Spleen (tissue), 11 donors: ENCODE results near the gene RBM4. TPM values are rescaled to one million over a fixed set of nuclear protein-coding genes. Genes with fewer than 3 reads are reported as not detected.

Experiments used
- DNase-seq: peaks from one replicate; pipeline ENCODE4 v3.0.0-alpha.2; 2020
- H3K27ac ChIP-seq, 8 donors: fragments of 200-600 bp; sonication (generic) in 7 of 8; 1 replicate in 4 of 8; 2 replicates in 4 of 8; pipeline versions ENCODE4 v1.5.0 to v1.8.0; 2016 to 2021; ENCODE audit warnings: inconsistent platforms in 4 of 8, mild to moderate bottlenecking in 4 of 8, moderate library complexity in 1 of 8
- H3K27me3 ChIP-seq, 7 donors: fragments of 200-600 bp; sonication (generic) in 6 of 7; replicated peaks in 1 of 7; 1 replicate in 4 of 7; 2 replicates in 3 of 7; pipeline versions ENCODE4 v1.5.0 to v1.8.0; 2016 to 2021; ENCODE audit warnings: inconsistent platforms in 3 of 7, mild to moderate bottlenecking in 1 of 7
- H3K36me3 ChIP-seq, 6 donors: fragments of 200-600 bp; sonication (generic) in 5 of 6; 1 replicate in 4 of 6; 2 replicates in 2 of 6; pipeline versions ENCODE4 v1.5.0 to v1.8.0; 2016 to 2021; ENCODE audit warnings: inconsistent platforms in 2 of 6
- H3K4me1 ChIP-seq, 6 donors: fragments of 200-600 bp; sonication (generic) in 5 of 6; 1 replicate in 3 of 6; 2 replicates in 3 of 6; pipeline versions ENCODE4 v1.5.0 to v1.8.0; 2016 to 2021; ENCODE audit warnings: inconsistent platforms in 3 of 6
- H3K4me3 ChIP-seq, 8 donors: fragments of 200-600 bp; sonication (generic) in 7 of 8; 1 replicate in 4 of 8; 2 replicates in 4 of 8; pipeline versions ENCODE4 v1.5.0 to v1.8.0; 2016 to 2021; ENCODE audit warnings: inconsistent platforms in 4 of 8, mild to moderate bottlenecking in 4 of 8, moderate library complexity in 2 of 8
- H3K9me3 ChIP-seq, 8 donors: fragments of 200-600 bp; sonication (generic) in 7 of 8; 1 replicate in 4 of 8; 2 replicates in 4 of 8; pipeline versions ENCODE4 v1.5.0 to v1.8.0; 2016 to 2021; ENCODE audit warnings: inconsistent platforms in 4 of 8
- POLR2A ChIP-seq, 3 donors: fragments of 450-650 bp; IDR thresholded peaks; one replicate each; pipeline ENCODE4 v1.5.1; 2017; ENCODE audit warnings: antibody characterized with exemption in 3 of 3, mild to moderate bottlenecking in 1 of 3
- POLR2AphosphoS5 ChIP-seq, 3 donors: sonication (generic); formaldehyde crosslinking; IDR thresholded peaks; one replicate each; pipeline ENCODE4 v1.5.1; 2017; ENCODE audit warnings: antibody characterized with exemption in 3 of 3
- WGBS, 5 donors: extraction: QIAGEN DNeasy Blood & Tissue Kit in 3 of 5; methylation state at CpG; one replicate each; pipeline versions ENCODE4 v1.1.5 to v1.1.7; 2013 to 2018; 5-methylcytosine and 5-hydroxymethylcytosine counted together
- intact Hi-C: fragments of 100-400 bp; cut with DNase I; formaldehyde crosslinking; loops from one replicate; pipeline ENCODE4 v1.15.0; 2023; ENCODE audit warnings: low total_unique reads
- polyA plus RNA-seq, 3 donors: library from polyadenylated mRNA; stranded (reverse); fragments of 200-250 nt; gene quantifications; one replicate each; pipeline ENCODE4 v1.2.1, GENCODE V29; 2013
- total RNA-seq, 7 donors: library from RNA; depleted of rRNA in 3 of 7; stranded (reverse); fragments of >200 nt in 3 of 7; fragmentation: NEBNext Ultra II Directional in 4 of 7; extraction: Animal tissue kit (Norgen Biotek cat#: 25700) in 4 of 7; gene quantifications; one replicate each; pipeline versions ENCODE4 v1.1.0 to v1.2.1, GENCODE V29; 2016 to 2021
- TF ChIP-seq, protein P1 (sequence below), 11 experiments: fragments of 200-600 bp in 7 of 11; fragments of 450-650 bp in 4 of 11; sonication (generic) in 4 of 11; IDR thresholded peaks in 8 of 11; conservative IDR thresholded peaks in 3 of 11; 1 replicate in 7 of 11; 2 replicates in 4 of 11; pipeline versions ENCODE4 v1.4.0 to v1.8.0; 2016 to 2021; ENCODE audit warnings: antibody characterized with exemption in 11 of 11, inconsistent platforms in 4 of 11, mild to moderate bottlenecking in 1 of 11
- donor health status: healthy with polysubstance abuse.
- donor health status: DM: no; HTN: no; CAD: no; lungs with moderate emphysema.
- donor health status: DM: no; HTN: no; CAD: no.
- donor health status: Bipolar disorder and iron deficiency.
- donor health status: healthy.
- donor health status: DM: no; HTN: no; CAD: no.
- donor health status: DM: yes; HTN: yes; CAD: no.

Gene RBM4
- total and polyA plus RNA-seq, 10 donors, result 70.1 to 139 (median 126) TPM

DNA sequence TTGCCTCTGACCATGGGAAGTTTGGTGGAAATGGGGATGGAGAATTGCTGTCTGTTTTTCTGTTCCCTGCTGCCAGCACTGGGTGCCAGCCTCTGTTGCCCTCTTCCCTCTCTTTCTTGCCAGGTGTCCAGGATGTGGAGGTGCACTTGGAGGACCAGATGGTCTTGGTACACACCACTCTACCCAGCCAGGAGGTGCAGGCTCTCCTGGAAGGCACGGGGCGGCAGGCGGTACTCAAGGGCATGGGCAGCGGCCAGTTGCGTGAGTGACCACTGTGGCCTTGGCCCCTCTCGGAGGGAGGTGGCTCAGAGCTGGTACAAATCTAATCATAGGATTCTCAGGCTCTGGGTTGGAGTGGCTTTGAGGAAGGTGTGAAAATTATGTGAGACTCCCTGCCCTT, 39.5 kb upstream of the RBM4 start:
- Histone ChIP-seq H3K36me3 (peaks cover 0 to 50% (median 14%) of the 10 kb centered on the region in 6 donors), H3K27ac (peak overlapping the region in 1 of 8 donors; percentile 5), H3K9me3 (no peaks in the 10 kb centered on the region), H3K27me3 (no peaks in the 10 kb centered on the region), H3K4me1 (peaks cover 5 to 50% (median 39%) of the 10 kb centered on the region in 6 donors), H3K4me3 (no peak overlapping the region)
- 80 to 92% (median 83%) methylated on average over 1 to 6 of the region's 6 CpGs for WGBS, 5 donors
- intact Hi-C loops, result no loop called here
- DNase-seq, result peak; percentile 81
- no peak for TF ChIP-seq POLR2A (IDR thresholded peaks at IDR 0.05)
- TF ChIP-seq, protein P1, sequence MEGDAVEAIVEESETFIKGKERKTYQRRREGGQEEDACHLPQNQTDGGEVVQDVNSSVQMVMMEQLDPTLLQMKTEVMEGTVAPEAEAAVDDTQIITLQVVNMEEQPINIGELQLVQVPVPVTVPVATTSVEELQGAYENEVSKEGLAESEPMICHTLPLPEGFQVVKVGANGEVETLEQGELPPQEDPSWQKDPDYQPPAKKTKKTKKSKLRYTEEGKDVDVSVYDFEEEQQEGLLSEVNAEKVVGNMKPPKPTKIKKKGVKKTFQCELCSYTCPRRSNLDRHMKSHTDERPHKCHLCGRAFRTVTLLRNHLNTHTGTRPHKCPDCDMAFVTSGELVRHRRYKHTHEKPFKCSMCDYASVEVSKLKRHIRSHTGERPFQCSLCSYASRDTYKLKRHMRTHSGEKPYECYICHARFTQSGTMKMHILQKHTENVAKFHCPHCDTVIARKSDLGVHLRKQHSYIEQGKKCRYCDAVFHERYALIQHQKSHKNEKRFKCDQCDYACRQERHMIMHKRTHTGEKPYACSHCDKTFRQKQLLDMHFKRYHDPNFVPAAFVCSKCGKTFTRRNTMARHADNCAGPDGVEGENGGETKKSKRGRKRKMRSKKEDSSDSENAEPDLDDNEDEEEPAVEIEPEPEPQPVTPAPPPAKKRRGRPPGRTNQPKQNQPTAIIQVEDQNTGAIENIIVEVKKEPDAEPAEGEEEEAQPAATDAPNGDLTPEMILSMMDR (IDR thresholded peaks at IDR 0.05 in 8 of 11, conservative IDR thresholded peaks at IDR 0.05 in 3 of 11), result no peak
- peak in 2 of 3 donors; percentile 62 to 69 for TF ChIP-seq POLR2AphosphoS5 (IDR thresholded peaks at IDR 0.05)

DNA sequence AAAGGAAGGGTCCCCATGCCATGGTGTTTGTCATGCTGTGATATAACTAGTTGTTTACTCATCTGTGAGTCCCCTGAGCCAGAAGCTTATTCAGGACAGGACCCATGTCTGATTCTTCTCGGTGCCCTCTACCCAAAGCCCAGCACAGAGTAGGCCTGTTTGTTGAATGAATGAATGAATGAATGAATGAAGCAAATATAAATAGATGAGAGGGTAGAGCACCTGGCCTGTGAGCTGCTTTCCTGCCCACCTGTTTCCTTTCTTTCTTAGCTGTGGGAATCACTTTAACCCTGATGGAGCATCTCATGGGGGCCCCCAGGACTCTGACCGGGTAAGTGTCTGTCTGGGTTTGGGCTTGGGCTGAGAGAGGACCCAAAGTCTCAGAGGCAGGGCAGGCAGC, 38.3 kb upstream of the RBM4 start:
- peaks cover 4 to 48% (median 27%) of the 10 kb centered on the region in 6 donors for H3K4me1 ChIP-seq
- no peaks in the 10 kb centered on the region for H3K9me3 ChIP-seq
- intact Hi-C loops, result no loop called here
- no peak for DNase-seq
- H3K36me3 ChIP-seq, result peaks cover 0 to 62% (median 19%) of the 10 kb centered on the region in 6 donors
- no peaks in the 10 kb centered on the region for H3K27me3 ChIP-seq
- TF ChIP-seq POLR2A (IDR thresholded peaks at IDR 0.05) (no peak), POLR2AphosphoS5 (IDR thresholded peaks at IDR 0.05) (no peak)
- TF ChIP-seq, protein P1 (IDR thresholded peaks at IDR 0.05 in 8 of 11, conservative IDR thresholded peaks at IDR 0.05 in 3 of 11), result no peak
- no peak overlapping the region for H3K4me3 ChIP-seq
- 78 to 89% (median 86%) methylated on average over 2 of the region's 2 CpGs for WGBS, 5 donors
- H3K27ac ChIP-seq, result no peak overlapping the region

DNA sequence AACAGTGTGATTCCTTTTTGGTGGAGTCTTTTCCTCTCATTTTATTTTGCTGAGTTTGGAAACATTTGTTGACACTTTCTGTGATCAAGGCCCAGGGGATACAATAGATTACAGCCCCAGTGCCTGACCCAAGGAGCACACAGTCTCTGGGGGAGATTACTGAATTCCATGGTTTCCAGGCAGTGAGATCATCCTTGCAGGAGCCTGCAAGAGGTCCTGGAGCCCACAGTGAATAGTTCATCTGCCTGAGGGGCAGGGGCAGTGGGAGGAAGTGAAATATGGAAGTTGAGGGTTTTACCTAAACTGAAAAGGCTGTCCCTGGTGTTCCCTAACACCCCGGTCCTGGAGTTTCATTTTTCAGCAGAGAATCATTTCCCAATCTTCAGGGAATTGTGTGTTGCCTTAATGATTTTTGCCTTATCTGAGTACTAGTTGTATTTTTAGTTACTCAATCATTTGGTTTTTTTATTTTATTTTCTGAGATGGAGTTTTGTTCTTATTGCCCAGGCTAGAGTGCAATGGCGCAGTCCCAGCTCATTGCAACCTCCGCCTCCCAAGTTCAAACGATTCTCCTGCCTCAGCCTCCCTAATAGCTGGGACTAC, 37.8 kb upstream of the RBM4 start:
- no peak overlapping the region for H3K27ac ChIP-seq
- intact Hi-C loops, result no loop called here
- H3K27me3 ChIP-seq, result no peaks in the 10 kb centered on the region
- no peak for DNase-seq
- H3K4me3 ChIP-seq, result no peak overlapping the region
- H3K4me1 ChIP-seq, result peaks cover under 1 to 47% (median 22%) of the 10 kb centered on the region in 6 donors
- H3K9me3 ChIP-seq, result no peaks in the 10 kb centered on the region
- WGBS, 5 donors, result 72 to 80% (median 74%) methylated on average over 4 of the region's 4 CpGs
- no peak for TF ChIP-seq POLR2AphosphoS5 (IDR thresholded peaks at IDR 0.05)
- TF ChIP-seq, protein P1 (IDR thresholded peaks at IDR 0.05 in 8 of 11, conservative IDR thresholded peaks at IDR 0.05 in 3 of 11), result no peak
- no peak for TF ChIP-seq POLR2A (IDR thresholded peaks at IDR 0.05)
- H3K36me3 ChIP-seq, result peaks cover 0 to 68% (median 24%) of the 10 kb centered on the region in 6 donors

DNA sequence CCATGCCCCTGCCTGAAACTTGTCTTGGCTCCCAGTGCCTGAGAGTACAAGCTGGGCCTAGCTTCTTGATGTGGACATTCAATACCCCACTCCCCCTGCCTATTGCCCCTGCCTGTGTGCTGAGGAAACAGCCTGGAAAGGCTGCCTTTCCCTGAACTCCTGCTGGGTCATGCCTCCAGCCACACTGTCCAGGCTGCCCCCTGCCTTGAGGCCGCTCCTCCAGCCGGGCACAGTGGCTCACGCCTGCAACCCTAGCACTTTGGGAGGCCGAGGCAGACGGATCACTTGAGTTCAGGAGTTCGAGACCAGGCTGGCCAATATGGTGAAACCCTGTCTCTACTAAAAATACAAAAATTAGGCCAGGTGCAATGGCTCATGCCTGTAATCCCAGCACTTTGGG, 35.4 kb upstream of the RBM4 start:
- 94 to 98% (median 97%) methylated on average over 5 to 6 of the region's 6 CpGs for WGBS, 5 donors
- Histone ChIP-seq H3K27me3 (no peaks in the 10 kb centered on the region), H3K27ac (no peak overlapping the region), H3K4me1 (peaks cover 0 to 54% (median 29%) of the 10 kb centered on the region in 6 donors), H3K9me3 (no peaks in the 10 kb centered on the region), H3K4me3 (no peak overlapping the region), H3K36me3 (peaks cover 0 to 85% (median 30%) of the 10 kb centered on the region in 6 donors)
- intact Hi-C loops, result no loop called here
- TF ChIP-seq POLR2AphosphoS5 (IDR thresholded peaks at IDR 0.05) (no peak), POLR2A (IDR thresholded peaks at IDR 0.05) (no peak)
- TF ChIP-seq, protein P1 (IDR thresholded peaks at IDR 0.05 in 8 of 11, conservative IDR thresholded peaks at IDR 0.05 in 3 of 11), result no peak
- no peak for DNase-seq
